Muscle of leg (tissue), 11 donors: ENCODE data around the gene ISLR. TPM values are rescaled to one million over a fixed set of nuclear protein-coding genes. Genes with fewer than 3 reads are reported as not detected.

Experiments
- DNase-seq: peaks from one replicate; pipeline ENCODE4 v3.0.0; 2013
- H3K27ac ChIP-seq: one replicate; pipeline ENCODE4 v1.5.1; 2013; ENCODE audit warnings: mild to moderate bottlenecking, low read length, control low read depth
- H3K27me3 ChIP-seq: one replicate; pipeline ENCODE4 v1.6.1; 2013; ENCODE audit warnings: low read length; ENCODE audit not compliant: control insufficient read depth, insufficient read depth
- H3K36me3 ChIP-seq: one replicate; pipeline ENCODE4 v1.6.1; 2013; ENCODE audit warnings: low read length; ENCODE audit not compliant: control insufficient read depth, insufficient read depth
- H3K4me1 ChIP-seq: one replicate; pipeline ENCODE4 v1.6.1; 2013; ENCODE audit warnings: low read length; ENCODE audit not compliant: control insufficient read depth, insufficient read depth
- H3K4me3 ChIP-seq: one replicate; pipeline ENCODE4 v1.5.1; 2013; ENCODE audit warnings: low read length, control low read depth
- H3K9me3 ChIP-seq: replicated peaks from 2 replicates; pipeline ENCODE4 v1.6.1; 2013; ENCODE audit warnings: low read depth, low read length; ENCODE audit not compliant: control insufficient read depth
- WGBS: methylation state at CpG from one replicate; pipeline ENCODE4 v1.1.5; 2013; ENCODE audit warnings: missing lambda C conversion rate; ENCODE audit not compliant: insufficient coverage; 5-methylcytosine and 5-hydroxymethylcytosine counted together
- polyA plus RNA-seq, 8 donors: library from polyadenylated mRNA; unstranded; fragments of 120-200 nt; gene quantifications; one replicate each; pipeline versions ENCODE4 v1.2.1 to v1.2.3, GENCODE V29; 2013; ENCODE audit warnings: inconsistent platforms in 1 of 8, low replicate concordance in 1 of 8; ENCODE audit not compliant: insufficient read length in 8 of 8, insufficient read depth in 1 of 8
- total RNA-seq: library from RNA; stranded (reverse); fragments of 120-200 nt; gene quantifications from one replicate; pipeline ENCODE4 v1.2.4, GENCODE V29; 2013

Gene ISLR
- total and polyA plus RNA-seq, 9 donors = 82.3 to 270 (median 195) TPM

DNA sequence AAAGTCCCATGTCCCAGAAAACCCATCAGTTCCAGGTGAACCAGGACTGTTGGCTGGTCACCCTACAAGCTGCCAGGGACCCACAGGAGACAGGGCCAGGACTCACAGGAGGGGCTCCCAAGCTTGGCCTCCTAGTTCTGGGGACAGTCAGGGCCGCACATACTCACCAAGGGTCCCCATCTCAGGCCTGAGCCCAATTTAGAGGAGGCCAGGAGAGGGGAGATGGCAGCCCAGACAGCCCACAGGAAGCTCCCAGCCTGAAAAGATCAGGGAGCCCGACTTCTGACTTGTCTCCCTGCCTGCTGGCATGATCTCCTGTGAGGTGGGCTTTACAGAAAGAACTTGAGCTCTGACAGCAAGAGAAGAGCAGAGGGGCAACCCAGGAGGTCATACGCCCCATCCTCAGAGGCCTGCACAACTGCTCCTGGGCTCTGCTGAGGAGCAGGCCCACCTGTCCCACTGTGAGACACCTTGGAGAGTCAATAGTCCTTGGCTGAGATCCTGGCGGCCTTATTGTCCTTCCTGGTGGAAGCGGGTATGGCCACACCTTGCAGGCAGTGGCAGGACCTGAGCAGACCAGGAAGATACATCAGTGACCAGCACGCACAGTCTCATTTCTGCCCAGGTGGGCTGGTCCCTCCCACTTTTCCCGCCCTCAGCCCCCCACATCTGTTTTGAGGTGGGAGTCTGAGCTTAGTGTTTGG, 2.5 kb upstream of the ISLR start:
- H3K36me3 ChIP-seq = peaks cover 4% of the 10 kb centered on the region
- no peak for DNase-seq
- H3K27me3 ChIP-seq = no peaks in the 10 kb centered on the region
- H3K9me3 ChIP-seq = no peaks in the 10 kb centered on the region
- H3K4me3 ChIP-seq = no peak overlapping the region
- WGBS = 66% methylated on average over 5 of the region's 7 CpGs
- H3K4me1 ChIP-seq = peaks cover 76% of the 10 kb centered on the region
- H3K27ac ChIP-seq = peak overlapping the region; percentile 74

DNA sequence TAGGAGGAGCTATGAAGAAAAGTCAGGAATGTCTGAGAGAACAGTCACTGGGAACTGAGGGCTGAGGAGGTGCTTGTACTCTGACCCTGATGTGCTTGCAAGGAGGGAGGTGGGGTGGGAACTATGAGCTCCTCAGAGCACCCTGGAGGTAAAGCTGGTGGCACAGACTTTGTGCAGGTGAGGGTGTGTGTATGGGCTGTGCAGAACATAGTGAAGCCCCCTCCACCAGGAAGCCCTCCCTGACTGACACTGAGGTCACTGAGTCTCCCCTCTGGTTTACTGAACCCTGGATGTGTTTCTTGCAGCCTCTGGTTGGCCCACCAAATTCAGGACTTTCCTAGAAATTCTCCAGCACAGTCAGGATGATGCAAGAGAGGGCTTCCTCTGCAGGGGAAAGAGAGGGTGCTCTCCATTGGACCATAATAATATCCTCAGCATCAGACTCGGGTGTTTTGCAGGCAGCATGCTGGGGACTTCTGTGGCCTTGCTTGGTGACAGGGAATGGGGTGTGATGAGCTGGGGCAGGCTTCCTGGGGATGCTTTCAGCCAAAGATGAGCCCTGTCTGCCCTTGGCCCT, 1.5 kb upstream of the ISLR start:
- Histone ChIP-seq H3K27ac (peak overlapping the region; percentile 93), H3K36me3 (peaks cover 4% of the 10 kb centered on the region), H3K9me3 (no peaks in the 10 kb centered on the region), H3K4me3 (no peak overlapping the region), H3K27me3 (no peaks in the 10 kb centered on the region), H3K4me1 (peaks cover 86% of the 10 kb centered on the region)
- DNase-seq = no peak
- no CpG with 5 or more reads among the region's 1 CpG for WGBS

DNA sequence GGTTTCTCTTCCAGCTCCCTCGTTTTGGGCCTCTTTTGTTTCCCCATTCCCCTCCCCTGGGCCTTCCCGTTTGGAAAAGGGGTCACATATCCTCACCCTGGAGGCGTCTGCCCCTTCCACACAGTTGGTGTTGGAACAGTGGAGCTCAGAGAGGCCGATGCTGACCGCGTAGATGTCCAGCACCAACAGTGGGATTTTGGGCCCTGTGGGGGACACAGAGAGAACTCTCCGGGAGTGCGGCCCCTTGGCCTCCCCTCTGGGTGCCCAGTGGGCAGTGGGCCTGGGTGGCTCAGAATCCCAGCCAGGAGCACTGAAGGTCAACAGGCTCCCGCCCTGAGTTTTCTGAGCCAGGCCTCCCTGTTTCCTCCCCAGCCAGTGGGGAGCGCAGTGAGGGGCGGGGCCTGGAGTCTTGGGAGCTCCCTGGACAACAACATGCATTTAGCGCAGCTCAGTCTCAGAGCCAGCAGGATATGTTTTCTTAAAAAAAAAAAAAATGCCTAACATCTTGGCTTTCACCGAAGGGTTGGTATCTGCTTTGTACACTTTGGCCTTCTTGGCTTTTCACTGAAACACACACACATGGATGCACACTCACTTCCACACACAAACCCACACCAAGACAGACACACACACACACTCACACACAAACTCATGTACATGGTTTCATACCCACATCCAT, 670 bp upstream of the ISLR start:
- Histone ChIP-seq H3K36me3 (peaks cover 4% of the 10 kb centered on the region), H3K27me3 (no peaks in the 10 kb centered on the region), H3K27ac (peak overlapping the region; percentile 93), H3K4me1 (peaks cover 93% of the 10 kb centered on the region), H3K9me3 (no peaks in the 10 kb centered on the region), H3K4me3 (peak overlapping the region; percentile 6)
- peak; percentile 94 for DNase-seq
- 21% methylated on average over 7 of the region's 13 CpGs for WGBS

- peak overlapping the region; percentile 44 for H3K4me3 ChIP-seq
- 18% methylated on average over 18 of the region's 20 CpGs for WGBS
- no peaks in the 10 kb centered on the region for H3K9me3 ChIP-seq
- peaks cover 93% of the 10 kb centered on the region for H3K4me1 ChIP-seq
- peak; percentile 97 for DNase-seq
- peak overlapping the region; percentile 93 for H3K27ac ChIP-seq
- peaks cover 4% of the 10 kb centered on the region for H3K36me3 ChIP-seq
- H3K27me3 ChIP-seq = no peaks in the 10 kb centered on the region
Measured at GRCh38 chr15:74174219-74174957, 878 bp downstream of the ISLR start.

GRCh38 chr15:74174958-74175253, 1.4 kb downstream of the ISLR start:
- 41% methylated on average over 14 of the region's 14 CpGs for WGBS
- H3K4me3 ChIP-seq = peak overlapping the region; percentile 44
- peak overlapping the region; percentile 81 for H3K27ac ChIP-seq
- H3K4me1 ChIP-seq = peaks cover 93% of the 10 kb centered on the region
- H3K36me3 ChIP-seq = peaks cover 4% of the 10 kb centered on the region
- peak; percentile 26 for DNase-seq
- no peaks in the 10 kb centered on the region for H3K27me3 ChIP-seq
- H3K9me3 ChIP-seq = no peaks in the 10 kb centered on the region

- Histone ChIP-seq H3K36me3 (peaks cover 4% of the 10 kb centered on the region), H3K4me1 (peaks cover 93% of the 10 kb centered on the region), H3K27me3 (no peaks in the 10 kb centered on the region), H3K4me3 (peak overlapping the region; percentile 44), H3K9me3 (no peaks in the 10 kb centered on the region), H3K27ac (no peak overlapping the region)
- WGBS = 74% methylated on average over 44 of the region's 45 CpGs
- peak; percentile 9 for DNase-seq
Measured at GRCh38 chr15:74175271-74176191, 2.0 kb downstream of the ISLR start.

DNA sequence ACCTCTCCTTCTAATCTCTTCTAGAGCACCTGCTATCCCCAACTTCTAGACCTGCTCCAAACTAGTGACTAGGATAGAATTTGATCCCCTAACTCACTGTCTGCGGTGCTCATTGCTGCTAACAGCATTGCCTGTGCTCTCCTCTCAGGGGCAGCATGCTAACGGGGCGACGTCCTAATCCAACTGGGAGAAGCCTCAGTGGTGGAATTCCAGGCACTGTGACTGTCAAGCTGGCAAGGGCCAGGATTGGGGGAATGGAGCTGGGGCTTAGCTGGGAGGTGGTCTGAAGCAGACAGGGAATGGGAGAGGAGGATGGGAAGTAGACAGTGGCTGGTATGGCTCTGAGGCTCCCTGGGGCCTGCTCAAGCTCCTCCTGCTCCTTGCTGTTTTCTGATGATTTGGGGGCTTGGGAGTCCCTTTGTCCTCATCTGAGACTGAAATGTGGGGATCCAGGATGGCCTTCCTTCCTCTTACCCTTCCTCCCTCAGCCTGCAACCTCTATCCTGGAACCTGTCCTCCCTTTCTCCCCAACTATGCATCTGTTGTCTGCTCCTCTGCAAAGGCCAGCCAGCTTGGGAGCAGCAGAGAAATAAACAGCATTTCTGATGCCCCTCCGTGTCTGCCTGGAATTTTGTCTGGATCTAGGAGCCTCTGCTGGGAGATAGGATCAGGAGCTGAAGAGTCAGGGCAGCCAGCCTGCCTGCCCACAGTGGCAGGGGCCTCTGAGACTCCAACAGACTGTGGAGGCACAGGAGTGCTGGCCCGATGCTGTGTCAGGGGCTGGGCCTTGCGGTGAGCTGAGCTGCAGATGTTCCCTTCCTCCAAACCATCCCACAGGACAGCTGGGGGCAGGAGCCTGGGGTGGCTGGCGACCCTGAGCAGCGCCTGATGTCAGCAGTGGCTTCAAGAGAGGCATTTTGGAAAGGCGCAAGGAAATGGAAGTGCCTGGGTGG, 3.0 kb downstream of the ISLR start:
- peak; percentile 14 for DNase-seq
- peak overlapping the region; percentile 42 for H3K27ac ChIP-seq
- WGBS = 36% methylated on average over 8 of the region's 10 CpGs
- H3K27me3 ChIP-seq = no peaks in the 10 kb centered on the region
- H3K4me3 ChIP-seq = peak overlapping the region; percentile 44
- H3K9me3 ChIP-seq = no peaks in the 10 kb centered on the region
- peaks cover 4% of the 10 kb centered on the region for H3K36me3 ChIP-seq
- H3K4me1 ChIP-seq = peaks cover 91% of the 10 kb centered on the region

- no peaks in the 10 kb centered on the region for H3K27me3 ChIP-seq
- H3K4me1 ChIP-seq = peaks cover 75% of the 10 kb centered on the region
- H3K27ac ChIP-seq = peak overlapping the region; percentile 55
- H3K4me3 ChIP-seq = no peak overlapping the region
- WGBS = 60% methylated on average over 6 of the region's 7 CpGs
- peaks cover 4% of the 10 kb centered on the region for H3K36me3 ChIP-seq
- no peaks in the 10 kb centered on the region for H3K9me3 ChIP-seq
- DNase-seq = no peak
Measured at GRCh38 chr15:74178326-74179100, 5.0 kb downstream of the ISLR start.
